ENCODE data around the gene HOXA4.

GRCh38 chr7:27133409-27134231 is 3.1 kb upstream of the HOXA4 start:
- no peak for TF ChIP-seq CTCF (IDR thresholded peaks at IDR 0.05)
- no peak for TF ChIP-seq POLR2A (IDR thresholded peaks at IDR 0.05)

Measured in body of pancreas (tissue), 4 donors.